ENCODE results near the gene PATJ. TPM values are rescaled to one million over a fixed set of nuclear protein-coding genes. Genes with fewer than 3 reads are reported as not detected.

The PATJ gene
- total RNA-seq, 1 experiment from 2014 or later, result 47.3 TPM

GRCh38 chr1:62043154-62043553, 300.9 kb downstream of the PATJ start:
- Histone ChIP-seq H3K27me3 (ENCODE audit: insufficient read depth, low read length) (no peaks in the 10 kb centered on the region), H3K23me2 (ENCODE audit: insufficient read length, low read depth, low read length, poor library complexity, severe bottlenecking) (no peaks in the 10 kb centered on the region), H3T11ph (ENCODE audit: low read length) (no peak overlapping the region), H3K79me2 (ENCODE audit: insufficient read depth, low read length) (no peaks in the 10 kb centered on the region), H4K5ac (ENCODE audit: insufficient read length, low read depth, low read length) (no peak overlapping the region), H3K23ac (ENCODE audit: insufficient read length, low read depth, low read length) (no peak overlapping the region), H4K8ac (replicated peaks; ENCODE audit: insufficient read length, low read depth, low read length) (no peak overlapping the region), H3K4ac (ENCODE audit: low read depth, low read length) (no peak overlapping the region), H4K91ac (ENCODE audit: insufficient read length, low read depth, low read length) (no peak overlapping the region), H3K4me1 (ENCODE audit: insufficient read depth, low read length) (peaks cover 10% of the 10 kb centered on the region; the same call in 1 of the 2 replicates), H3K14ac (ENCODE audit: insufficient read depth, low read length) (no peak overlapping the region), H3K18ac (ENCODE audit: insufficient read length, low read depth, low read length) (no peak overlapping the region), H2AK5ac (ENCODE audit: insufficient read length, low read length) (no peak overlapping the region), H2BK5ac (ENCODE audit: insufficient read length, low read length) (no peak overlapping the region), H2BK120ac (ENCODE audit: low read depth, low read length, poor library complexity, severe bottlenecking) (no peak overlapping the region), H3K79me1 (ENCODE audit: insufficient read depth, low read depth, low read length, poor library complexity, severe bottlenecking) (no peaks in the 10 kb centered on the region), H3K9ac (ENCODE audit: extremely low read depth, insufficient read length, low read length) (no peak overlapping the region), H2BK20ac (ENCODE audit: low read depth, low read length, poor library complexity, severe bottlenecking) (no peak overlapping the region), H3K27ac (ENCODE audit: insufficient read length, low read depth, low read length) (no peak overlapping the region), H2BK15ac (ENCODE audit: low read depth, low read length) (no peak overlapping the region), H3K9me3 (ENCODE audit: control insufficient read depth, low read depth, low read length) (no peaks in the 10 kb centered on the region), H3K4me2 (ENCODE audit: insufficient read depth, insufficient read length, low read length) (no peak overlapping the region), H4K20me1 (ENCODE audit: control insufficient read depth, insufficient read depth, insufficient read length) (no peaks in the 10 kb centered on the region), H3K56ac (ENCODE audit: insufficient read length, low read depth, low read length) (no peak overlapping the region), H2AFZ (ENCODE audit: low read length) (no peak overlapping the region), H2BK12ac (ENCODE audit: insufficient read length, low read depth, low read length) (no peak overlapping the region)
- Mint-ChIP-seq H3K27me3 (ENCODE audit: low read depth) (no peaks in the 10 kb centered on the region), H3K9me3 (no peaks in the 10 kb centered on the region), H3K27ac (no peak overlapping the region), H3K36me3 (ENCODE audit: insufficient read depth in 1 of 3, low read depth in 3 of 3) (peaks cover 0 to 4% (median 3%) of the 10 kb centered on the region in 3 experiments; a peak in 3 of 7 replicates), H3K4me1 (peaks cover 43 to 50% of the 10 kb centered on the region in 2 experiments), H3K4me3 (no peak overlapping the region)
- no peak for DNase-seq
- no peak for TF ChIP-seq CTCF (conservative IDR thresholded peaks at IDR 0.05)

All from H9 (cell line).